ENCODE measurements around the gene PPP1R12B.
"Not testable (repeated sequence)": the region's sequence is repeated elsewhere in the genome, so short reads cannot be mapped to it uniquely, and the experiment has no call there.

Gene PPP1R12B

DNA sequence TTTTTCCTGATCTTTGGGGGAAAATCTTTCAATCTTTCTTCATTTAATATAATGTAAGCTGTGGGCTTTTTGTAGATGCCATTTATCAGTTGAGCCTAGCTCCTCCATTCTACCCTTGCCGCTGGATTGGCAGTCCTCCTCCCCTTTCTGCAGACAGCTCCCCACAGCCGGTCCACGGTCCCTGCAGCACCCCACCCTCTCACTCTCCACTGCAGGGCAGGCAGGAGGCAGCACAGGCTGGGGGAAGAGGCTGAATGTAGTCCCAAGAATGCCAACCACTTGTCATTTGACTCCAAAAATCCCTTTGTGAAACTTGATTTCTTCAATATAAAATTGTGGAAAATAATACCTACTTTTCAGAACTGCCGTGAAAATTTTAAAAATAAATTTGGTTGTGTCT, 265.1 kb downstream of the PPP1R12B start:
- DNase-seq (ENCODE audit: low read depth): no peak

- DNase-seq (ENCODE audit: low read depth): peak; percentile 48
Measured at GRCh38 chr1:202614363-202615207, 266.1 kb downstream of the PPP1R12B start.

DNA sequence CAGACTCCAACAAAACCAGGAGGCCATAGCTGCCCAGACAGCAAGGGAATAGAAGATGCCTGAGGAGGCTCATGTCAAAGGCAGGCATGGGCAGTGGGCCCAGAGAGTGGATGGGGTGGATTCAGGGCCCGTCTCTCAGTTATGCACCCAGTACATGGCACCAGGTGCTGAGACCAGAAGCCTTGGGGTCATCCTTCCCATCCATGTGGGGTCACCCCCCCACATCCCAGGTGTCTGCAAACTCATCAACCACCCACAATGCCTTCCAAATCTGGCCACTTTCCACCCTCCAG, 266.7 kb downstream of the PPP1R12B start:
- not testable (repeated sequence) for DNase-seq (ENCODE audit: low read depth)

GRCh38 chr1:202615501-202616354, 267.2 kb downstream of the PPP1R12B start:
- peak; percentile 92 for DNase-seq (ENCODE audit: low read depth)

GRCh38 chr1:202616355-202616915, 267.9 kb downstream of the PPP1R12B start:
- DNase-seq (ENCODE audit: low read depth): no peak

- peak; percentile 23 for DNase-seq (ENCODE audit: low read depth)
Measured at GRCh38 chr1:202619012-202619411, 270.5 kb downstream of the PPP1R12B start.

DNA sequence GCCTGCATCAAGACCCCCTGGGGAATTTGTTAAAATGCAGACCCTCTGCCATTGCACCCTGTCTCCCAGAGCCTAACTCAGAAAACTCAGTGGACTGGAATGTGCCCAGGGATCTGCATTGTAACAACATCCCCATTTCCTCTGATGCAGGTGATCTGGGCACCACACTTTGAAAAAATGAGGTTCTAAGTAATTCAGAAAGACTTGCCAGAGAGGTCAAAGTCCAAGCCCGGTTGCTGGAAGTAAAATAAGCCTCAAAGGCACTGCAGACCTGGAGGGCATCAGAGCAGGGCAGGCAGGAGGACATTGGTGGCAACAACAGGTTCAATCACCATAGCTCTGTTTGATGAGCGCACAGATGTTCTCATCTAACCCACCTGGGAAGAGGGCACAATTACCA, 271.0 kb downstream of the PPP1R12B start:
- DNase-seq (ENCODE audit: low read depth): no peak

DNA sequence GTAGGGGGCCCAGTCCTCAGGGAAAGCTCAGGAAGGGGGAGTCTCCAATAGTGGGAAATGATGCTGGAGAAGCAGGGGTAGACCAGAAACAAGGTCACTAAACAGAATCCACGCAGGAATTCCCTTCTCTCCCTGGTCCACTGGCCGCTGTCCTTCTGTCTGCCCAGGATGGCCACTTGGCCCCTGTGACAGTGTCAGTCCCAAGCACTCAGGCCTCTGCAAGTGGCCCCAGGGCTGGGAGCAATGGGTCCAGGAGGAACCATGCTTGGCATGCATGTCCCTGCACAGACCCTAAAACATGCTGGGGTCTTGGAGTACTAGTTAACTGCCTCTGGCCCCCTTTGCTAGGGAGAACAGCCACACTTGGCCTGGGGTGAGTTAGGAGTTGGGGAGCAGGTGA, 271.5 kb downstream of the PPP1R12B start:
- not testable (repeated sequence) for DNase-seq (ENCODE audit: low read depth)

DNA sequence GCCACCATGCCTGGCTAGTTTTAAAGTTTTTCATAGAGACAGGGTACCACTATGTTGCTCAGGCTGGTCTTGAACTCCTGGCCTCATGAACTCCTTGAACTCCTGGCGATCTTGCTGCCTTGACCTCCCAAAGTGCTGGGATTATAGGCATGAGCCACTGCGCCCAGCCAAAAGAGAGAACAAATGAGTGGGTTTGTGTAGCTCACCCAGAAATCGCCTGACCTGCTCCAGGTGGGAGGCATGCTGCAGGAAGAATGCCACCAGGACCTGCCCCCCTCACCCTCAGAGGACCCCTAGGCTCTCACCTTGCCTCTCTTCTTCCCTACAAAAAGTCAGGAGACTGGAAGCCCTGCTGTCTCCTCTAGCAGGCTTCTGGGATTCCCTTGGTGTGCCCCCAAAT, 272.9 kb downstream of the PPP1R12B start:
- no peak for DNase-seq (ENCODE audit: low read depth)

- no peak for DNase-seq (ENCODE audit: low read depth)
Measured at GRCh38 chr1:202622388-202622787, 273.9 kb downstream of the PPP1R12B start.

GRCh38 chr1:202623075-202623474, 274.6 kb downstream of the PPP1R12B start:
- DNase-seq (ENCODE audit: low read depth): peak; percentile 65

- DNase-seq (ENCODE audit: low read depth): not testable (repeated sequence)
Measured at GRCh38 chr1:202623476-202623875, 275.0 kb downstream of the PPP1R12B start.

GRCh38 chr1:202624088-202624780, 275.7 kb downstream of the PPP1R12B start:
- DNase-seq (ENCODE audit: low read depth): no peak

DNA sequence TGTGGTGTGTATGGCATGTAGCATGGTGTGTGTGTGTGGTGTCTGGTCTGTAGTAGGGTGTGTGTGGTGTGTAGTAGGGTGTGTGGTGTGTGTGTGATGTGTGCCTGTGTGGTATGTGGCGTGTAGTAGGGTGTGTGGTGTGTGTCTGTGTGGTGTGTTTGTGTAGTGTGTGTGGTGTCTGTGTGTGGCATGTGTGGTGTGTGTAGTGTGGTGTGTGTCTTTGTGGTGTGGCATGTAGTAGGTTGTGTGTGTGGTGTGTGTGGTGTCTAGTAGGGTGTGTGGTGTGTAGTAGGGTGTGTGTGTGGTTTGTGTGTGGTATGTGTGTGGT, 276.2 kb downstream of the PPP1R12B start:
- no peak for DNase-seq (ENCODE audit: low read depth)

- peak; percentile 75 for DNase-seq (ENCODE audit: low read depth)
Measured at GRCh38 chr1:202625416-202626360, 277.2 kb downstream of the PPP1R12B start.

DNA sequence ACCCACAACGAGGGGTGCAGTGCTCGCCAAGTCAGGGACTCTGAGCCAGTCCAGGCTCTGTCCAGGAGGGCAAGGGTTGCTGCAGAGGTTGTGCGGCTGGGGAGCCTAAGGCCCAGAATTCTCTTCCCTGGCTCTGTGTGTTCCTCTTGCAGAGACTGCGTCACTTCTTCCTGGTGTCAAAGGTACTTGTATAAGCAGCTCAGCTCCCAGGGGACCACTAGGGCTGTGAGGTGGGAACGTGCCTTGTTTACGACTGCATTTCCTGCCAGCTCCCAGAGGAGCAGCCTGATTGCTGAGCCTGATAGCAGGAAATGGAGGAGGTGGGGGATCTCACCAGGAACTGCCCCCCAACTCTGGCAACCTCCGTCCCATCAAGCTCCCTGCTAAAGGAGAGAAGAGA, 278.5 kb downstream of the PPP1R12B start:
- DNase-seq (ENCODE audit: low read depth): not testable (repeated sequence)

- no peak for DNase-seq (ENCODE audit: low read depth)
Measured at GRCh38 chr1:202627841-202628565, 279.5 kb downstream of the PPP1R12B start.

DNA sequence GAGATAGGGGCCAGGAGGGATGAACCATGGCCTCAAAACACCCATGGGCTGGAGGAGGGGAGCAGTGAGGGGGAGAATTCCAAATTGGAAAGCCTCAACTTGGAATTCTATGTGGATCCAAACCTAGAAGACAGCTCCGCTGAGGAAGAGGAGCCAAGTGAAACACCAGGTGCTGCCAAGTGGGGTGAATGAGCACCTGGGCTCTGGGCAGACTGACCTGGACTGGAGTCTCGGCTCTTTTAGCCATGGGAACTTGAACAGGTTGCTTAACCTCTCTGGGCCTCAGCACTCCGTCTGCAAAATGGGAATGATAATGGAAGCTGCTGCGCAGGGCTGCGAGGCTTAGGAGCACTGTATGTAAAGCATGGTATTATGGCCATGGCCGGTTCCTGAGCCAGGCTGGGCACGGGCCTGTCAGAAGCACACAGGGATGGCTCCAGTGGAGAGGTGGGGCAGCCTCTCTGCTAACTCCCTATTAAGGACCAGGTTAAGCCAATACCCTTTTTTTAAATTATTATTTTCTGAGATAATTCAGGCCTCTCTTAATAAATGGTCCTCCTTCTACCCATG, 280.2 kb downstream of the PPP1R12B start:
- DNase-seq (ENCODE audit: low read depth): no peak

- DNase-seq (ENCODE audit: low read depth): not testable (repeated sequence)
Measured at GRCh38 chr1:202629257-202629811, 280.8 kb downstream of the PPP1R12B start.

DNA sequence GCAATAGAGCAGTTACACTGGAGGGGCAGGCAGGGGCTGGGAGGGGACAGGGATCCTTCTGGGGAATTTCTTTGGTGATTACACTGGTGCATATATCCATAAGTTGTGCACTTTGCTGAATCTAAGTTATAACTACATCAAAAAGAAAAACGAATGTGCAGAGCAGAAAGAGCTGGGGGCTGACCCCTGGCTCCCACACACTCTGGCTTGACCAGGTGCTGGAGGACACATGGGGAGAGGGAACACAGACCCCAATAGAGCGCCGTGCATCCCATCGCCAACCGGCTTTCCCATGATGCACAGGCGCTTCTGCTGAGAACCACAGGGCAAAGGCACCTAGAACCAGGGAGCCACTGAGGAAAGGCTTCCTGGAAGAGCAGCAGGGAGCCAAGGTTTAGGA, 281.6 kb downstream of the PPP1R12B start:
- DNase-seq (ENCODE audit: low read depth): not testable (repeated sequence)
